Measurements from ENCODE around the gene ADAM12. TPM values are rescaled to one million over a fixed set of nuclear protein-coding genes. Genes with fewer than 3 reads are reported as not detected.

ADAM12 gene
- total RNA-seq, 1 donor from 2014 or later: 18.4 TPM

GRCh38 chr10:126432507-126432906, 44.2 kb upstream of the ADAM12 start:
- Mint-ChIP-seq H3K27ac (ENCODE audit: unreplicated experiment) (no peak overlapping the region), H3K27me3 (ENCODE audit: unreplicated experiment) (no peaks in the 10 kb centered on the region), H3K9me3 (ENCODE audit: unreplicated experiment) (no peaks in the 10 kb centered on the region), H3K36me3 (ENCODE audit: unreplicated experiment) (no peaks in the 10 kb centered on the region), H3K4me1 (ENCODE audit: low read depth, unreplicated experiment) (no peaks in the 10 kb centered on the region), H3K4me3 (ENCODE audit: unreplicated experiment) (no peak overlapping the region)
- TF ChIP-seq CTCF (IDR thresholded peaks at IDR 0.05; ENCODE audit: partially characterized antibody, unreplicated experiment): no peak
- DNase-seq: no peak

- TF ChIP-seq CTCF (IDR thresholded peaks at IDR 0.05; ENCODE audit: partially characterized antibody, unreplicated experiment): no peak
- no peaks in the 10 kb centered on the region for H3K36me3 Mint-ChIP-seq (ENCODE audit: unreplicated experiment)
- no peaks in the 10 kb centered on the region for H3K9me3 Mint-ChIP-seq (ENCODE audit: unreplicated experiment)
- no peak overlapping the region for H3K4me3 Mint-ChIP-seq (ENCODE audit: unreplicated experiment)
- H3K27me3 Mint-ChIP-seq (ENCODE audit: unreplicated experiment): no peaks in the 10 kb centered on the region
- DNase-seq: no peak
- no peaks in the 10 kb centered on the region for H3K4me1 Mint-ChIP-seq (ENCODE audit: low read depth, unreplicated experiment)
- H3K27ac Mint-ChIP-seq (ENCODE audit: unreplicated experiment): no peak overlapping the region
Measured at GRCh38 chr10:126431816-126432215, 43.5 kb upstream of the ADAM12 start.

- no peaks in the 10 kb centered on the region for H3K4me1 Mint-ChIP-seq (ENCODE audit: low read depth, unreplicated experiment)
Measured at GRCh38 chr10:126430512-126430911, 42.2 kb upstream of the ADAM12 start.

GRCh38 chr10:126429275-126429674, 41.0 kb upstream of the ADAM12 start:
- Mint-ChIP-seq H3K36me3 (ENCODE audit: unreplicated experiment) (no peaks in the 10 kb centered on the region), H3K27me3 (ENCODE audit: unreplicated experiment) (no peaks in the 10 kb centered on the region), H3K4me3 (ENCODE audit: unreplicated experiment) (no peak overlapping the region), H3K4me1 (ENCODE audit: low read depth, unreplicated experiment) (no peaks in the 10 kb centered on the region), H3K9me3 (ENCODE audit: unreplicated experiment) (no peaks in the 10 kb centered on the region), H3K27ac (ENCODE audit: unreplicated experiment) (no peak overlapping the region)
- DNase-seq: no peak
- TF ChIP-seq CTCF (IDR thresholded peaks at IDR 0.05; ENCODE audit: partially characterized antibody, unreplicated experiment): no peak

More at GRCh38 chr10:126430512-126430911, 42.2 kb upstream of the ADAM12 start:
- Mint-ChIP-seq H3K4me3 (ENCODE audit: unreplicated experiment) (no peak overlapping the region), H3K36me3 (ENCODE audit: unreplicated experiment) (no peaks in the 10 kb centered on the region), H3K9me3 (ENCODE audit: unreplicated experiment) (no peaks in the 10 kb centered on the region), H3K27me3 (ENCODE audit: unreplicated experiment) (no peaks in the 10 kb centered on the region), H3K27ac (ENCODE audit: unreplicated experiment) (no peak overlapping the region)
- no peak for DNase-seq
- TF ChIP-seq CTCF (IDR thresholded peaks at IDR 0.05; ENCODE audit: partially characterized antibody, unreplicated experiment): no peak

GRCh38 chr10:126425489-126426065, 37.3 kb upstream of the ADAM12 start:
- H3K4me1 Mint-ChIP-seq (ENCODE audit: low read depth, unreplicated experiment): peaks cover 2% of the 10 kb centered on the region
- no peak overlapping the region for H3K4me3 Mint-ChIP-seq (ENCODE audit: unreplicated experiment)
- no peak for TF ChIP-seq CTCF (IDR thresholded peaks at IDR 0.05; ENCODE audit: partially characterized antibody, unreplicated experiment)
- no peaks in the 10 kb centered on the region for H3K9me3 Mint-ChIP-seq (ENCODE audit: unreplicated experiment)
- no peak overlapping the region for H3K27ac Mint-ChIP-seq (ENCODE audit: unreplicated experiment)
- no peaks in the 10 kb centered on the region for H3K27me3 Mint-ChIP-seq (ENCODE audit: unreplicated experiment)
- H3K36me3 Mint-ChIP-seq (ENCODE audit: unreplicated experiment): no peaks in the 10 kb centered on the region
- DNase-seq: no peak

All from glutamatergic neuron (in vitro differentiated cells).